HFF-Myc (cell line): Measurements from ENCODE around the gene SMARCA4.
"Not testable (repeated sequence)": the region's sequence is repeated elsewhere in the genome, so short reads cannot be mapped to it uniquely, and the experiment has no call there.

ENCODE experiments used
- DNase-seq: peaks from one replicate; pipeline ENCODE4 v3.0.0-alpha.2; 2011; ENCODE audit warnings: low read depth; ENCODE audit errors: extremely low read depth
- H3K4me3 ChIP-seq: replicated peaks from 2 replicates; pipeline ENCODE4 v1.5.1; 2011; ENCODE audit warnings: low read depth, mild to moderate bottlenecking, control low read depth, low read length
- CTCF ChIP-seq: IDR thresholded peaks from 2 replicates; pipeline ENCODE4 v1.5.1; 2012; ENCODE audit warnings: mild to moderate bottlenecking, low read depth, low read length, control low read depth; ENCODE audit errors: missing control alignments

Gene SMARCA4

GRCh38 chr19:11096210-11096841 is 135.5 kb downstream of the SMARCA4 start:
- TF ChIP-seq CTCF, result no peak
- no peak for DNase-seq
- H3K4me3 ChIP-seq, result no peak overlapping the region

GRCh38 chr19:11097367-11097766 is 136.5 kb downstream of the SMARCA4 start:
- H3K4me3 ChIP-seq, DNase-seq: not testable (repeated sequence)

- no peak overlapping the region for H3K4me3 ChIP-seq
- DNase-seq, result no peak
- TF ChIP-seq CTCF, result no peak
Observed at GRCh38 chr19:11098327-11098726, 137.5 kb downstream of the SMARCA4 start.

- DNase-seq, result no peak
- no peak for TF ChIP-seq CTCF
- H3K4me3 ChIP-seq, result no peak overlapping the region
Observed at GRCh38 chr19:11098861-11099260, 138.0 kb downstream of the SMARCA4 start.

- no peak overlapping the region for H3K4me3 ChIP-seq
- DNase-seq, result no peak
- TF ChIP-seq CTCF, result no peak
Observed at GRCh38 chr19:11100049-11100448, 139.2 kb downstream of the SMARCA4 start.

GRCh38 chr19:11101057-11101456 is 140.2 kb downstream of the SMARCA4 start:
- no peak for DNase-seq
- no peak overlapping the region for H3K4me3 ChIP-seq
- TF ChIP-seq CTCF, result no peak

GRCh38 chr19:11102944-11103343 is 142.1 kb downstream of the SMARCA4 start:
- H3K4me3 ChIP-seq, result no peak overlapping the region
- no peak for TF ChIP-seq CTCF
- no peak for DNase-seq

GRCh38 chr19:11103667-11104066 is 142.8 kb downstream of the SMARCA4 start:
- H3K4me3 ChIP-seq, result not testable (repeated sequence)

More at GRCh38 chr19:11103667-11104066, 142.8 kb downstream of the SMARCA4 start:
- not testable (repeated sequence) for DNase-seq
